Esophagus squamous epithelium (tissue), 4 donors: Measurements from ENCODE around the gene TSGA10IP.

Source experiments
- POLR2A ChIP-seq, 4 donors: fragments of 450-650 bp; IDR thresholded peaks; one replicate each; pipeline ENCODE4 v1.6.1; 2017; ENCODE audit warnings: antibody characterized with exemption in 4 of 4, mild to moderate bottlenecking in 4 of 4, moderate library complexity in 3 of 4
- TF ChIP-seq, protein P1 (sequence below), 6 experiments: fragments of 450-650 bp in 4 of 6; fragments of 200-600 bp in 2 of 6; sonication (generic) in 2 of 6; IDR thresholded peaks; one replicate each; pipeline ENCODE4 v1.5.1; 2016 to 2019; ENCODE audit warnings: antibody characterized with exemption in 6 of 6, mild to moderate bottlenecking in 4 of 6, moderate library complexity in 4 of 6

DNA sequence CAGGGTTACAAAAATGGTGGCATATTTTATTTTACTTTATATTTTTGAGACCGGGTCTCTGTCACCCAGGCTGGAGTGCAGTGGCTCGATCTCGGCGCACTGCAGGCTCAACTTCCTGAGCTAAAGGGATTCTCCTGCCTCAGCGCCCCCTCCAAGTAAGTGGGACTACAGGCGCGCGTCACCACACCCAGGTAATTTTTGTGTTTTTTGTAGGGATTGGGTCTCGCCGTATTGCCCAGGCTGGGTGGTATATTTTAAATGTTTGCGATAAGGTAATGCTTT is 44.4 kb upstream of the TSGA10IP start:
- TF ChIP-seq, protein P1, sequence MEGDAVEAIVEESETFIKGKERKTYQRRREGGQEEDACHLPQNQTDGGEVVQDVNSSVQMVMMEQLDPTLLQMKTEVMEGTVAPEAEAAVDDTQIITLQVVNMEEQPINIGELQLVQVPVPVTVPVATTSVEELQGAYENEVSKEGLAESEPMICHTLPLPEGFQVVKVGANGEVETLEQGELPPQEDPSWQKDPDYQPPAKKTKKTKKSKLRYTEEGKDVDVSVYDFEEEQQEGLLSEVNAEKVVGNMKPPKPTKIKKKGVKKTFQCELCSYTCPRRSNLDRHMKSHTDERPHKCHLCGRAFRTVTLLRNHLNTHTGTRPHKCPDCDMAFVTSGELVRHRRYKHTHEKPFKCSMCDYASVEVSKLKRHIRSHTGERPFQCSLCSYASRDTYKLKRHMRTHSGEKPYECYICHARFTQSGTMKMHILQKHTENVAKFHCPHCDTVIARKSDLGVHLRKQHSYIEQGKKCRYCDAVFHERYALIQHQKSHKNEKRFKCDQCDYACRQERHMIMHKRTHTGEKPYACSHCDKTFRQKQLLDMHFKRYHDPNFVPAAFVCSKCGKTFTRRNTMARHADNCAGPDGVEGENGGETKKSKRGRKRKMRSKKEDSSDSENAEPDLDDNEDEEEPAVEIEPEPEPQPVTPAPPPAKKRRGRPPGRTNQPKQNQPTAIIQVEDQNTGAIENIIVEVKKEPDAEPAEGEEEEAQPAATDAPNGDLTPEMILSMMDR (IDR thresholded peaks at IDR 0.05), result no peak
- TF ChIP-seq POLR2A (IDR thresholded peaks at IDR 0.05), result no peak
